8988T (cell line): Measurements from ENCODE around the gene EDEM3.
"Not testable (repeated sequence)": the region's sequence is repeated elsewhere in the genome, so short reads cannot be mapped to it uniquely, and the experiment has no call there.

ENCODE experiments used
- DNase-seq: peaks from one replicate; pipeline ENCODE4 v3.0.0; 2011

Gene EDEM3

DNA sequence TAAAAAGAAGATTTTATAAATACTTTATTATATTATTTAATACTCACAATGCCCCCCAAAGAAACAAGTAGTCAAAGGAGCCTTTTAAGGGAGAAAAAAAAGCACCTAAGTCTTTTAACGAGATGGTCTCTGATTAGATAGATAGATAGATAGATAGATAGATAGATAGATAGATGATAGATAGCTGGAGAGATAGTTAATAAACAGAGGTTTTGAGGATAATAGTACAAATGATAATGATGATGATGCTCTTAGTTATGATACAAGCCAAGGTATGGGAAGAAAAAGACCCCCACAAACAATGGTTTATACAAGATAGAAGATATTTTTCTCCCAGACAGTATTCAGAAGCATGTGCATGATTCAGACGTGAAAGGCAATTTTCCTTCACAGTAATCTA, 14.6 kb upstream of the EDEM3 start:
- DNase-seq: no peak

DNA sequence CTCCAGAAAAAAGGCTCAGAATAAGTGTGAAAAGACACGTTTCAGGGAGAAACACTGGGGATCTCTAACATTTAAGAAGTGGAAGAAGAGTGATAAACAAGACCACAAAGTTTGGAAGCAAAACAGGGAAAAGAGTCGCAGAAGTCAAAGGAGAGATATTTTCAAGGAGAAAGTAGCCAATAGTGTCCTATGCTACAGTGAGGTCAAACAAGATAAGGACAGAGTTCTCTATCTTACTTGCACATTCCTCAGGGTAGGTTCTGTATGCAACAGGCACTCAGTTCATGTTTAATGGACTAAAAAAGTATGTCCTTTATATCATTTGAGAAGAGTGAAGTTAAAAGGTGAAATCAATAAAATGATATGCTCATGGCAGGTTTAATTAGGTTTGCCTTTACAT, 13.8 kb upstream of the EDEM3 start:
- DNase-seq: no peak

GRCh38 chr1:184767591-184767990, 12.9 kb upstream of the EDEM3 start:
- no peak for DNase-seq

DNA sequence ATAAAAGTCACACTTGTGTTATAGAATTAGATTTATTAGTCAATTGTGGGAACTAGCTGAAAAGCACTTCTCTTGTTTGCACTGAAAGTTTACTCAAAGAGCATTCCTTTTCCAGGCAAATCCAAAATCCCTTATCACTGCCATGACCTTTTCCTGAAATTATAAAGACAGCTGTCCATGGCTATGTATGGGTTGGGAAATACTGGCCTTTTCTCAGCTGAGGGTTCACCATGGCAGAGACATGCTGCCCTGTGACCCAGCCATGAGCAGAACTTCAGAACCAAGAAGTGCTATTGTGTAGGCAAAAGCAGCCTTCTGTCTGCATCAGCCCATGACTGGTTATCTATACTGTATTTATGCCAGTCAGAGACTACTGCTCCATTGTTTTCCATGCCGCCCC, 9.8 kb upstream of the EDEM3 start:
- DNase-seq: no peak

- DNase-seq: not testable (repeated sequence)
These were observed 8.9 kb upstream of the EDEM3 start for GRCh38 chr1:184763520-184763919.

- no peak for DNase-seq
These were observed 7.4 kb upstream of the EDEM3 start for GRCh38 chr1:184761969-184762485.

DNA sequence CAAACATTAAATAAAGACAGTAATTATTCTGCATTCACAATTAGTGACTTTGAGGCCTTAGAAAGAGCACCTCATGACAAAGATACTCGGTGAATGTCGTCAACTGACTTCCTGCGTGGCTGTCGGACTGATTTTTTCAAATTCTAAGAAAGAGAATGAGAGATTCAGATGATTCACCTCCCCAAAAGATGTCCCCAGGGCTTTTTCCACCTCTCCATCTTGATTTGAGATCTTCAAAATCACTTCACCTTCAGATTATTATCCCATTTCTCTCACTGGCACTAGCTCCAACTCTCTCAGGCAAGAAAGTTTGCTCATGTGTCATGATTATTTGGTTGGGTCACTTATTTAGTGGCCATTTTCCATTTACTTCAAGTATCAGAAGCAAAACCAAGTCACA, 5.0 kb upstream of the EDEM3 start:
- DNase-seq: no peak

DNA sequence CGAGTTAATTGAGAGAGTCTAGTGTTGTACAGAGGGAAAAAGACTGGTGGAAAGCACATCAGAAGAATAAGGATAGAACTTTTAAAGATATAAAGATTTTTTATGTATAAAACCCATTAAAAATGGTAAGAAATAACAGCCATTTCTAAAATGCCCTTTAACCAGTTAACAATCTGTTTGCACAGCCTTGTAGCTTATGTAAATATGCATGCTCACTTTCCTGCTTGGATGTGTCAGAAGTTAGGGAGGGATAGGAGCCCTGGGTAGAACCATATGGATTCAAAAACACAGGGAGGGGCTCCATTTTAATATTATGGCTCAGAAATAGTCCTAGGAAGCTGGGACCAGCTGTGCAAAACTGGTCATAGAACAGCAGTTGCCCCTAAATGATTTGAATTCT, 4.5 kb upstream of the EDEM3 start:
- DNase-seq: no peak

DNA sequence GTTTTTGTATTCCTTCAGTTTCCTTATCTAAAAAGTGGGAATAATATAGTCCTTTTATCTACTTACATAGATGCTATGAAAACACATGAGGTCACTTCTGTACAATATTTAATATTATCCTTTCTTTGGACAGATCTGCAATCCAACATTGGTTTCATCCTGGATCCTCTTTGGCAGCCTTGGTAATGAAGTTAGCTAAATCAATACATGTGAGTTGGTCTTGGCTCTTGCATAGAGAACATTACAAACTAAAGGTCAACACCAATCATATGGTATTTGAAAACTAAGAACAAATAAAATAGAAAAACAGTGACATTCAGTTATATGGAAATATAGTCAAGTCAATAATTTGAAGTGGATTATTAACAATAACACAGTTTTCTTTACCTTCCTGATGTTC, 3.2 kb upstream of the EDEM3 start:
- DNase-seq: no peak

- DNase-seq: no peak
These were observed 2.7 kb upstream of the EDEM3 start for GRCh38 chr1:184757406-184757805.

- no peak for DNase-seq
These were observed 788 bp upstream of the EDEM3 start for GRCh38 chr1:184755226-184756065.

DNA sequence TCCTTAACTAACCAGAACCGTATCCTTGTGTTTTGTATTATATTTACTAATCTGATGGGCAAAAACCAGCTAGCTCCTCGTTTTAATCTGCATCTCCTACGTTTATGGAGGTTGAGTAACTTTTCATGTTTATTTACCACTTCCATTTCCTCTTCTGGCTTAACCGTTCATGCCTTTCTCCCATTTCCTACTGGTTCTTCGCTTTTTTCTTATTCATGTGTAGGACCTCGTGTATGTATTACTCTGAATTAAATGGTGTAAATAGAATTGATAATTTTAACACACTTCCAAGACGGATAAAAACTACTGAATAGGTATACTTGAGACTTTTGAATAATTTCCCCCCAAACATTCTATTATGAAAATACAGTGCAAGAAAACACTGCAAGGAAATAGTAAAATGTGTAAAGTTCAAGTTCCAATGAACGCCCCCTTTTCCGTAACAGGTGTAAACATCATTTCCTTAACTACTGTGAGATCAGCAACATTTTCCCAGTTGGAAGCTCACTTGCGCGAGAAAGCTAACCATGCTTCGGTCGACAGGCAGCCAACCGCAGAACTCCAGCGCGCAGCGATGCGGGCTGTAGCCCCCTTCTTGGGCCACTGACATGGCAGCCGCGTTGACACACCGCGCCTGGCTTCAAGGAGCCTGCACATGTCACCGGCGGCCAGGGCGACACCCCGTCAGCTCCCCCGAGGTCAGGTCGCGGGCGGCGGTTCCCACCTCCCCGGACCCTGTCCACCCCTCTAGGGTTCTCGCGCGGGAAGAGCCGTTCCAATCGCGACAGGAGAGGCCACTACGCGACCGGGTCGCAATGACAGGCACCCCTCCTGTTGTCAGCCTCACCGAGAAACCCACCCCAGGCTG, 816 bp downstream of the EDEM3 start:
- peak; percentile 13 for DNase-seq

GRCh38 chr1:184753117-184753516, 1.5 kb downstream of the EDEM3 start:
- no peak for DNase-seq

GRCh38 chr1:184752656-184753055, 2.0 kb downstream of the EDEM3 start:
- no peak for DNase-seq

DNA sequence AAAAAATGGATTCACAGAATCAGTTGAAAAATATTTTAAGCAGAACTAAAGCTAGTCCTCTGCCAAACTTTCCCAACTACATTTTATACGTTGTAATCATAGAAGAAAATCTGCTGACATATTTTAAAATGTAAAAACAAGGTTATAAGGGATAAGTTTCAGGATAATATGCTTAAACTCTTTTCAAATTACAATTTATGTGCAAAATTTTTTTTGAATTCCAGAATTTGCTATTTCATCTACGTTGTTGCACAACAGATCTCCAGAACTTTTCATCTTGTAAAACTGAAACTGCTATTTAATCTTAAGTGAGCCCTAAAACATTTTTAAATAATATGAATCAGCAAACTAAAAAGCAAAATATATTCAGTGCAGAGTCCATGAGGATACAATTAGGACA, 5.9 kb downstream of the EDEM3 start:
- DNase-seq: no peak

DNA sequence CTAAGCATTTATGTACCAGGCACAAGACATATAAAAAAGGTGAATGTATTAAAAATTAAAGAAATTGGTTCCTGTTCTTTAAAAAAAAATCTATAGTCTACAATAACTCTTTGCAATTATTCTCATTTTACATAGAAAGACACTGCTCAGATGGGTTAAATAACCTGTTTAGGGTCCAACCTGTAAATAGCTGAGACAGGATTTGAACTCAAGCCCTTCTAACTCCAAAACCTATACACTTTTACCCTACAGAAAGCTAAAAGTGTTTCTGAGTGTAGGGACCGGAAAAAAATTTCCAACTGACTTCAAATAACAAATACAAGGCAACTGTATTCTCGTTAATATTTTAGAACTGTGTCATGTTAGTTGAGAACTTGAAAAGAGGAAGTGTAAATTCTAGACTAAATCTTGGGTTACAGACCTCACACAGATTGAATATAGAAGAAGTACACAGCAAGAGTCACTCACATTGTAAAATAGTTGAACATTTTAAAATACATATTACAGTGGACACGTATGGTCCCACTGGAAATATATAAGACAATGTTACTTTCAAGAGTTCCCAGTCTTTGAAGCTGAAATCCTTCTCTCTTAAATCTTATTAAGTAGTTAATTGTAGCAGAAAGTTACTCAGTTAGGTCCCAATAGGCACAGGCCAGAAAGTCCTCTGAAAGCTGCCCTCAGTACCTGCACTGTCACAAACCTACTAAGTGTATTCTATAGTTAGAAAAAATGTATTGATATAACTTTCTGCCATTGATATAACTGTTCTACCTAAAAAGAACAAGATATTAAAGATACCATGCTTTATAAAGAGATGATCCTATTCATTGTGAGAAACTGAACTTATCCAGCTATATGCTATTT, 7.3 kb downstream of the EDEM3 start:
- DNase-seq: no peak

GRCh38 chr1:184745929-184746638, 8.6 kb downstream of the EDEM3 start:
- DNase-seq: no peak

- no peak for DNase-seq
These were observed 9.5 kb downstream of the EDEM3 start for GRCh38 chr1:184745110-184745509.

- DNase-seq: no peak
These were observed 11.4 kb downstream of the EDEM3 start for GRCh38 chr1:184743062-184743756.

DNA sequence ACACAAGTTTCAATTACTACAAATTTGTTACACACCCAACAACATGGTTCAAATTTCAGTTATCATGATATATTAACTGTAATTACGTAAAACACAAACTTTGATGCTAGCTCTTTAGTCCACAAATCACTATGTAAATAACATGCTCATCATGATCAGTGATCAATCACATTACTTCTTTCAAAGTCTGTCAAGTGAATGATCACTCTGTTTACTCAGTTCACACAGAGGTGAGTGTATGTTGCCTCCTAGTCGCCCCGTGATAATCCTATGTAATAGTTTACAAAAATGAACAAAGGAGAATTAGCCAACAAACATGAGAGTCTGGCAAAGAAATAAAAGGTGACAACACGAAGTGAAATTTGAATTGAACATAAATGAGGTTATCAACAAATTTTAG, 14.3 kb downstream of the EDEM3 start:
- DNase-seq: no peak

- DNase-seq: no peak
These were observed 14.9 kb downstream of the EDEM3 start for GRCh38 chr1:184739796-184740195.

- DNase-seq: no peak
These were observed 15.6 kb downstream of the EDEM3 start for GRCh38 chr1:184739070-184739469.
